HepG2 (cell line): Measurements from ENCODE around the gene DOK4. TPM values are rescaled to one million over a fixed set of nuclear protein-coding genes. Genes with fewer than 3 reads are reported as not detected.

Experiments
- BCL3 ChIP-seq: sonication (generic); formaldehyde crosslinking; IDR thresholded peaks from 2 replicates; pipeline ENCODE4 v1.5.1; 2020; ENCODE audit warnings: mild to moderate bottlenecking, missing genetic modification reagents, moderate library complexity
- BHLHE40 ChIP-seq: IDR thresholded peaks from 2 replicates; pipeline ENCODE4 v1.6.1; 2011; ENCODE audit warnings: low read length, improper control_type of control experiment
- CEBPG ChIP-seq: IDR thresholded peaks from 2 replicates; pipeline ENCODE4 v1.6.1; 2016
- E2F1 ChIP-seq: sonication (generic); formaldehyde crosslinking; IDR thresholded peaks from 2 replicates; pipeline ENCODE4 v1.5.0; 2020; ENCODE audit warnings: missing genetic modification reagents
- FOXC1 ChIP-seq: sonication (generic); formaldehyde crosslinking; IDR thresholded peaks from 2 replicates; pipeline ENCODE4 v1.8.0; 2022; ENCODE audit warnings: mild to moderate bottlenecking, missing genetic modification reagents, borderline replicate concordance
- GLI4 ChIP-seq: sonication (generic); formaldehyde crosslinking; IDR thresholded peaks from 2 replicates; pipeline ENCODE4 v1.5.1; 2020; ENCODE audit warnings: missing genetic modification reagents, mild to moderate bottlenecking, moderate library complexity, borderline replicate concordance
- GLMP ChIP-seq: sonication (generic); formaldehyde crosslinking; IDR thresholded peaks from 2 replicates; pipeline ENCODE4 v1.9.0; 2021; ENCODE audit warnings: missing genetic modification reagents, mild to moderate bottlenecking, borderline replicate concordance
- KLF12 ChIP-seq: sonication (generic); formaldehyde crosslinking; IDR thresholded peaks from 2 replicates; pipeline ENCODE4 v1.4.0; 2020; ENCODE audit warnings: missing genetic modification reagents, borderline replicate concordance
- NCOA5 ChIP-seq: sonication (generic); formaldehyde crosslinking; IDR thresholded peaks from 2 replicates; pipeline ENCODE4 v1.4.0; 2020; ENCODE audit warnings: missing genetic modification reagents
- NFIC ChIP-seq: IDR thresholded peaks from 2 replicates; pipeline ENCODE4 v1.6.1; 2012; ENCODE audit warnings: mild to moderate bottlenecking, low read length, inconsistent platforms
- REST ChIP-seq, 2 experiments: IDR thresholded peaks; 2 replicates each; pipeline ENCODE4 v1.6.1; 2011 to 2012; ENCODE audit warnings: low read length in 2 of 2, borderline replicate concordance in 1 of 2, low read depth in 1 of 2, mild to moderate bottlenecking in 1 of 2, moderate library complexity in 1 of 2
- REXO4 ChIP-seq: sonication (generic); formaldehyde crosslinking; IDR thresholded peaks from 2 replicates; pipeline ENCODE4 v1.8.0; 2022; ENCODE audit warnings: missing genetic modification reagents, mild to moderate bottlenecking, borderline replicate concordance
- RXRA ChIP-seq: sonication (generic); formaldehyde crosslinking; IDR thresholded peaks from 2 replicates; pipeline ENCODE4 v1.5.1; 2020; ENCODE audit warnings: missing genetic modification reagents
- SMAD3 ChIP-seq: sonication (generic); formaldehyde crosslinking; IDR thresholded peaks from 2 replicates; pipeline ENCODE4 v1.4.0; 2020; ENCODE audit warnings: missing genetic modification reagents
- UBTF ChIP-seq: sonication (generic); formaldehyde crosslinking; IDR thresholded peaks from 2 replicates; pipeline ENCODE4 v1.4.0; 2020; ENCODE audit warnings: mild to moderate bottlenecking, missing genetic modification reagents
- ZBTB21 ChIP-seq: sonication (generic); formaldehyde crosslinking; IDR thresholded peaks from 2 replicates; pipeline ENCODE4 v1.4.0; 2020; ENCODE audit warnings: missing genetic modification reagents
- ZNF17 ChIP-seq: sonication (generic); formaldehyde crosslinking; IDR thresholded peaks from 2 replicates; pipeline ENCODE4 v1.5.0; 2020; ENCODE audit warnings: mild to moderate bottlenecking, missing genetic modification reagents
- ZNF652 ChIP-seq: IDR thresholded peaks from 2 replicates; pipeline ENCODE4 v1.6.1; 2016; ENCODE audit warnings: low read depth, borderline replicate concordance
- ZNF691 ChIP-seq: sonication (generic); formaldehyde crosslinking; IDR thresholded peaks from 2 replicates; pipeline ENCODE4 v1.4.0; 2020; ENCODE audit warnings: missing genetic modification reagents, low read depth, mild to moderate bottlenecking, borderline replicate concordance
- polyA plus RNA-seq, 8 experiments: library from polyadenylated mRNA; depleted of rRNA in 3 of 8; stranded (reverse) in 7 of 8; unstranded in 1 of 8; fragments of >200 nt; fragmentation: Illumina TruSeq in 4 of 8; extraction: Trizol in 4 of 8; gene quantifications; 2 replicates each; pipeline versions ENCODE4 v1.2.1 to v1.2.3, GENCODE V29; 2011 to 2016; ENCODE audit warnings: low read depth in 4 of 8, missing spikeins in 1 of 8, mixed read lengths in 1 of 8; ENCODE audit not compliant: insufficient read depth in 1 of 8
- total RNA-seq, 5 experiments: library from RNA; depleted of rRNA; stranded (reverse); fragments of >200 nt; fragmentation: Illumina TruSeq; extraction: Trizol; gene quantifications; 2 replicates each; pipeline ENCODE4 v1.2.3, GENCODE V29; 2016; ENCODE audit warnings: low read depth in 1 of 5

The DOK4 gene
- total and polyA plus RNA-seq, 2 of the 13 experiments (the other 11 are each of a cell fraction or from before 2014, with no cell fraction given) = 52.7 to 70.0 TPM

- TF ChIP-seq REST (IDR thresholded peaks at IDR 0.05; ENCODE audit: borderline replicate concordance in 1 of 2, low read depth in 1 of 2, low read length in 2 of 2) (no peak), KLF12 (CRISPR knock-in tag) (no peak), RXRA (CRISPR knock-in tag) (peak; percentile 91), GLMP (CRISPR knock-in tag) (no peak), CEBPG (CRISPR knock-in tag) (0 out of 2 replicates have a peak, but pooled peaks have one; percentile 47), GLI4 (CRISPR knock-in tag) (no peak), NFIC (no peak), ZNF17 (no peak), SMAD3 (CRISPR knock-in tag) (no peak), NCOA5 (CRISPR knock-in tag) (no peak), UBTF (CRISPR knock-in tag) (peak; percentile 82), BHLHE40 (peak; percentile 69), E2F1 (CRISPR knock-in tag) (no peak), BCL3 (CRISPR knock-in tag) (no peak), ZBTB21 (CRISPR knock-in tag) (no peak), ZNF652 (CRISPR knock-in tag) (peak; percentile 36; the same call in 1 of the 2 replicates), ZNF691 (peak; percentile 69; the same call in 1 of the 2 replicates), REXO4 (CRISPR knock-in tag) (no peak), FOXC1 (no peak)
Measured at GRCh38 chr16:57482845-57483545, 3.3 kb downstream of the DOK4 start (continued).
